Aorta (tissue), 5 donors: ENCODE results near the gene PNMA6F. TPM values are rescaled to one million over a fixed set of nuclear protein-coding genes. Genes with fewer than 3 reads are reported as not detected.
"Not testable (repeated sequence)": the region's sequence is repeated elsewhere in the genome, so short reads cannot be mapped to it uniquely, and the experiment has no call there.

Source experiments
- ATAC-seq: fragments of 200-7000 bp; cut with Tn5 transposase; one replicate; pipeline ENCODE4 v1.9.1; 2022; ENCODE audit warnings: moderate library complexity; ENCODE audit not compliant: low FRiP score
- DNase-seq, 2 donors: peaks; one replicate each; pipeline ENCODE4 v3.0.0-alpha.2; 2020
- H3K27ac ChIP-seq, 2 donors: one replicate each; pipeline ENCODE4 v1.5.1; 2013; ENCODE audit warnings: low read length in 2 of 2, mild to moderate bottlenecking in 2 of 2, moderate library complexity in 2 of 2, control low read depth in 1 of 2, inconsistent platforms in 1 of 2, low read depth in 1 of 2
- H3K27me3 ChIP-seq, 2 donors: one replicate each; pipeline ENCODE4 v1.6.1; 2013; ENCODE audit warnings: control low read depth in 1 of 2, low read length in 1 of 2, mild to moderate bottlenecking in 1 of 2, moderate library complexity in 1 of 2; ENCODE audit not compliant: insufficient read depth in 2 of 2, control insufficient read depth in 1 of 2
- H3K36me3 ChIP-seq, 2 donors: one replicate each; pipeline ENCODE4 v1.6.1; 2013; ENCODE audit warnings: control low read depth in 1 of 2, low read length in 1 of 2, mild to moderate bottlenecking in 1 of 2; ENCODE audit not compliant: insufficient read depth in 2 of 2, control insufficient read depth in 1 of 2
- H3K4me1 ChIP-seq, 2 donors: one replicate each; pipeline ENCODE4 v1.6.1; 2013; ENCODE audit warnings: low read length in 2 of 2, control low read depth in 1 of 2, mild to moderate bottlenecking in 1 of 2, moderate library complexity in 1 of 2; ENCODE audit not compliant: insufficient read depth in 2 of 2, control insufficient read depth in 1 of 2
- H3K4me3 ChIP-seq, 2 donors: one replicate each; pipeline ENCODE4 v1.5.1; 2013; ENCODE audit warnings: low read length in 2 of 2, control low read depth in 1 of 2, mild to moderate bottlenecking in 1 of 2
- H3K9me3 ChIP-seq: one replicate; pipeline ENCODE4 v1.6.1; 2013; ENCODE audit warnings: mild to moderate bottlenecking, low read length; ENCODE audit not compliant: control insufficient read depth
- WGBS, 2 donors: extraction: QIAGEN DNeasy Blood & Tissue Kit; methylation state at CpG; one replicate each; pipeline ENCODE4 v1.1.7; 2013; 5-methylcytosine and 5-hydroxymethylcytosine counted together
- intact Hi-C, 2 donors: fragments of 100-400 bp; cut with DNase I; formaldehyde crosslinking; loops; one replicate each; pipeline versions ENCODE4 v1.14.2 to v1.15.0; 2022
- polyA plus RNA-seq, 2 donors: library from polyadenylated mRNA; stranded (reverse); fragments of 200-250 nt; gene quantifications; one replicate each; pipeline ENCODE4 v1.2.3, GENCODE V29; 2013
- total RNA-seq, 2 donors: library from RNA; stranded (reverse); fragmentation: NEBNext Ultra II Directional; extraction: Animal tissue kit (Norgen Biotek cat#: 25700); gene quantifications; one replicate each; pipeline ENCODE4 v1.2.1, GENCODE V29; 2021
- donor health status: healthy with polysubstance abuse.
- donor health status: Bipolar disorder and iron deficiency.
- donor health status: DM: no; HTN: no; CAD: no.
- donor health status: DM: no; HTN: no; CAD: no.
- donor health status: DM: yes; HTN: yes; CAD: no.

The PNMA6F gene
- total and polyA plus RNA-seq, 4 donors = not detected

DNA sequence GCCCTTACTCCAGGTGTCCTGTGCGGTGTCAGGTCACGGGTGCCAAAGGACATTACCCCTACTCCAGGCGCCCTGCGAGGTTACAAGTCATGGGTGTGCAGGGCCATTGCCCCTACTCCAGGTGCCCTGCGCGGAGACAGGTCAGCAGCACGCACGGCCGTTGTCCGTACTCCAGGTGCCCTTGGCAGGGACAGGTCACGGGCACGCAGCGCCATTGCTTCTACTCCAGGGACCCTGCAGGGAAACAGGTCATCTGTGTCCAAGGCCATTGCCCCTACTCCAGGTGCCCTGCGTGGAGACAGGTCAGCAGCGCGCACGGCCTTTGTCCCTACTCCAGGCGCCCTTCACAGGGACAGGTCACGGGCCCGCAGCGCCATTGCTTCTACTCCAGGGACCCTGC is 49.0 kb downstream of the PNMA6F start:
- H3K27me3 ChIP-seq, H3K4me1 ChIP-seq, intact Hi-C loops, H3K36me3 ChIP-seq, H3K9me3 ChIP-seq, H3K4me3 ChIP-seq, H3K27ac ChIP-seq, ATAC-seq: not testable (repeated sequence)
- 96 to 97% methylated on average over 12 to 16 of the region's 21 CpGs for WGBS, 2 donors
- DNase-seq = peak in 1 of 2 donors; percentile 67

DNA sequence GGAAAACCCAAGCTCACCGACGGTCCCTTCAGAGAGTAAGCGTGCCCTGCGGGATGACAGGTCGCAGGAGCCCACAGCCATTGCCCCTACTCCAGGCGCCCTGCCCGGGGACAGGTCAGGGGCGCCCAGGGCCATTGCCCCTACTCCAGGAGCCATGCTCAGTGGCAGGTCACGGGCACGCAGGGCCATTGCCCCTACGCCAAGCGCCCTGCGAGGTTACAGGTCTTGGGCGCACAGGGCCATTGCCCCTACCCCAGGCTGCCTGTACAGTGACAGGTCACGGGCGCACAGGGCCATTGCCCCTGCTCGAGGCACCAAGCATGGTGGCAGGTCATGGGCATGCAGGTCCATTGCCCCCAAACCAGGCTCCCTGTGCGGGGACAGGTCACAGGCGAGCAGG is 49.5 kb downstream of the PNMA6F start:
- H3K4me1 ChIP-seq, H3K36me3 ChIP-seq, DNase-seq, H3K4me3 ChIP-seq, H3K9me3 ChIP-seq, H3K27me3 ChIP-seq, intact Hi-C loops, H3K27ac ChIP-seq: not testable (repeated sequence)
- 92 to 98% methylated on average over 6 to 8 of the region's 19 CpGs for WGBS, 2 donors
- ATAC-seq = peak; percentile 48

Other genes starting within 250 kb of the PNMA6F start
- gene PNMA6A, start 249.3 kb downstream of the PNMA6F start, total RNA-seq = 1 to 10 TPM; 2.3 to 3.7 TPM
- 1 to 10 TPM in 1 of 2 donors, under 1 TPM in 1; 0.74 to 1.3 TPM for gene PNMA6A, start 249.3 kb downstream of the PNMA6F start, polyA plus RNA-seq
- not detected for gene MAGEA1, start 142.5 kb downstream of the PNMA6F start, total RNA-seq
- not detected for gene MAGEA1, start 142.5 kb downstream of the PNMA6F start, polyA plus RNA-seq
- gene ZNF275, start 12.4 kb upstream of the PNMA6F start, total RNA-seq = 10 to 100 TPM; 10.0 to 13.7 TPM
- gene ZNF275, start 12.4 kb upstream of the PNMA6F start, polyA plus RNA-seq = 1 to 10 TPM; 2.6 to 4.8 TPM
- not detected for gene PNMA6E, start 79.6 kb upstream of the PNMA6F start, total RNA-seq
- gene PNMA6E, start 79.6 kb upstream of the PNMA6F start, polyA plus RNA-seq = not detected
- gene ZFP92, start 89.7 kb upstream of the PNMA6F start, total RNA-seq = under 1 TPM; 0.88 to 0.99 TPM
- under 1 TPM; 0.23 to 0.75 TPM for gene ZFP92, start 89.7 kb upstream of the PNMA6F start, polyA plus RNA-seq
- gene TREX2, start 124.3 kb upstream of the PNMA6F start, total RNA-seq = 1 to 10 TPM; 1.4 to 4.5 TPM
- gene TREX2, start 124.3 kb upstream of the PNMA6F start, polyA plus RNA-seq = 10 to 100 TPM in 1 of 2 donors, not detected in 1; 39.1 TPM
- gene HAUS7, start 148.8 kb upstream of the PNMA6F start, total RNA-seq = 10 to 100 TPM; 34.6 to 76.0 TPM
- 100 to 1,000 TPM in 1 of 2 donors, 10 to 100 TPM in 1; 33.1 to 686 TPM for gene HAUS7, start 148.8 kb upstream of the PNMA6F start, polyA plus RNA-seq
- 1,000 to 10,000 TPM; 1,297 to 2,306 TPM for gene BGN, start 173.2 kb upstream of the PNMA6F start, total RNA-seq
- gene BGN, start 173.2 kb upstream of the PNMA6F start, polyA plus RNA-seq = 1,000 to 10,000 TPM; 1,177 to 3,171 TPM
- gene ATP2B3, start 195.9 kb upstream of the PNMA6F start, total RNA-seq = under 1 TPM; 0.19 to 0.27 TPM
- gene ATP2B3, start 195.9 kb upstream of the PNMA6F start, polyA plus RNA-seq = under 1 TPM in 1 of 2 donors, not detected in 1; 0.20 TPM